SU-DHL-6 (cell line): ENCODE data around the gene MS4A18.

ENCODE experiments used
- EZH2phosphoT487 ChIP-seq: fragments of 200-600 bp; sonication (generic), shearing (Covaris generic); conservative IDR thresholded peaks from 2 replicates; pipeline ENCODE4 v1.6.1; 2018; ENCODE audit warnings: mild to moderate bottlenecking, antibody characterized with exemption, low read length, moderate library complexity, mixed read lengths
- TF ChIP-seq, protein P1 (sequence below): fragments of 200-600 bp; sonication (generic); IDR thresholded peaks from one replicate; pipeline ENCODE4 v1.5.1; 2017; ENCODE audit warnings: antibody characterized with exemption, mild to moderate bottlenecking, low read length, moderate library complexity; ENCODE audit not compliant: insufficient read depth, poor library complexity, severe bottlenecking

DNA sequence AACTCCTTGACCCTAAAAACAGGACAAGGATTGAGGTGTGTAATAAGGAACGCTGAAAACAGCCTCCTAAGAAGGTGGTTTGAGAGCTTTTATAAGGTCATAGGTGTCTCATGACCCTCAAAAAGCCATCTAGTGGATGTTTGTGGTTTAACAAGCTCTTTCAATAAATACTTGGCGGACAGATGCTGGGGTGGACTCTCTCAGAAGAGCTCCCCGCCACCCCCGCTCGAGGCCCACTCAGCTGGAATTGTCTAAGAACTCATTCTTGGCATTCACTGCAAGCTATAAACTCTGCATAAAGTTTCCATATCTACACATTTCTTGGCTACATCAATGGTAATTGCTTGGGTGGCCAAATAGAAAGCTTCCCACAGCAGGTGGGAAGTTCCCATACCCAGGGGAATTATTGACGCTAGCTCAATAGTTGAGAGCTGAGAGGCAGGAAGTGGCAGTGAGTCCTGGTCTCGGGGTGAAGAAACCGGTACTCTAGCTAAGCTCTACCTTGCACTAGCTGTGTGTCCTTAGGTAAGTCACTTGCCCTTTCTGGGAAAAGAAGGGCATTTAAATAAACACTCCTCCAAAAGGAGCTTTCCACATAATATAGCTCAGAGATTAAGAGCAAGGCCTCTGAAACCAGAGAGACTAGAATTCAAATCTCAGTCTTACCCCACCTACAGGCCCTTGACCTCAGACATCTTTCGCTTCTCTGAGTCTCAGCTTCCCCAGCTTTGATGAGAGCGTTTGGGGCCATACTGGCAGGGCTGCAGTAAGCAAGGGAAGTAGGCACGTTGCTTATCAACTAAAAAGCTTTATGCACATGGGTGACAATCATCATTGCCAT, 38.6 kb downstream of the MS4A18 start:
- TF ChIP-seq, protein P1, sequence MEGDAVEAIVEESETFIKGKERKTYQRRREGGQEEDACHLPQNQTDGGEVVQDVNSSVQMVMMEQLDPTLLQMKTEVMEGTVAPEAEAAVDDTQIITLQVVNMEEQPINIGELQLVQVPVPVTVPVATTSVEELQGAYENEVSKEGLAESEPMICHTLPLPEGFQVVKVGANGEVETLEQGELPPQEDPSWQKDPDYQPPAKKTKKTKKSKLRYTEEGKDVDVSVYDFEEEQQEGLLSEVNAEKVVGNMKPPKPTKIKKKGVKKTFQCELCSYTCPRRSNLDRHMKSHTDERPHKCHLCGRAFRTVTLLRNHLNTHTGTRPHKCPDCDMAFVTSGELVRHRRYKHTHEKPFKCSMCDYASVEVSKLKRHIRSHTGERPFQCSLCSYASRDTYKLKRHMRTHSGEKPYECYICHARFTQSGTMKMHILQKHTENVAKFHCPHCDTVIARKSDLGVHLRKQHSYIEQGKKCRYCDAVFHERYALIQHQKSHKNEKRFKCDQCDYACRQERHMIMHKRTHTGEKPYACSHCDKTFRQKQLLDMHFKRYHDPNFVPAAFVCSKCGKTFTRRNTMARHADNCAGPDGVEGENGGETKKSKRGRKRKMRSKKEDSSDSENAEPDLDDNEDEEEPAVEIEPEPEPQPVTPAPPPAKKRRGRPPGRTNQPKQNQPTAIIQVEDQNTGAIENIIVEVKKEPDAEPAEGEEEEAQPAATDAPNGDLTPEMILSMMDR, result peak; percentile 28
- no peak for TF ChIP-seq EZH2phosphoT487
